GM18907 (cell line): ENCODE measurements around the gene ADGRL2.

ENCODE experiments used
- ATAC-seq: cut with Tn5 transposase; IDR thresholded peaks from one replicate; pipeline ENCODE4 v1.9.1; 2021; ENCODE audit warnings: mild to moderate bottlenecking, moderate library complexity; ENCODE audit not compliant: unreplicated experiment

Gene ADGRL2

DNA sequence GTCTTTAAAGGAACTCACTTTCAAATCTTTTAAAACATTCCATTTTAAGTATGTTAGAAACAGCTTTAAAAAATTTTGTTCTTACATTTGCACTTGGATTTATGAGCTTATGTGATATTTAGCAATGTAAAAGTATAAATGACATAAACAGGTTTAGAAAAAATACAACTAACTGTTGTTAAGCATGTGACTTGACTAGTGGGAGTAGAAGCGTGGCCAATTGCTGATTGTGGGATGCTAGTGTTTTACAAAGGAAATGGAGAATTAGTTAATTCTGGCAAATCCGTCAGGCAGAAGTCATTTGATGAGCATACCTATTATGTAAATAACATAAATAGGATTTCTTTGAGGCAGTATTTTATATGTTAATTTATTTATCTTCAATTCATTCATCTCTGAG is 175.8 kb downstream of the ADGRL2 start:
- ATAC-seq: no peak

DNA sequence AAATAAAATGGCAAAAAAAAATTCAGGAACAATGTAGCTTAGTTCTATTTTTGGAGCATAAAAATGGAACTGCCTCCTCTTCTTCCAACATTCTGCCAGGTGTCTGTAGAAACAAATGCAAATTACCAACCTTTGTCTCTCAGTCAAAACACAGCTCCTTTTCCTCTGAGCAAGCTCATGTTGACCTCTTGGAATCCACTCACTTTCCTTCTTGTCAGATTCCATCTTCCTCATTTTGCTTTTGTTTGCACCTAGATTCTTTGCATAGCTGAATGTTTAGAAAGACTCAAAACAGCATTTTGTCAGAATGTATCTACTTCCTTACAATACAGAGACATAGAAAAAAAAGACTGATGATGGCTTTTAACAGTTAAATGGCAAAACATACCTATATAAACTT is 178.2 kb downstream of the ADGRL2 start:
- ATAC-seq: no peak

DNA sequence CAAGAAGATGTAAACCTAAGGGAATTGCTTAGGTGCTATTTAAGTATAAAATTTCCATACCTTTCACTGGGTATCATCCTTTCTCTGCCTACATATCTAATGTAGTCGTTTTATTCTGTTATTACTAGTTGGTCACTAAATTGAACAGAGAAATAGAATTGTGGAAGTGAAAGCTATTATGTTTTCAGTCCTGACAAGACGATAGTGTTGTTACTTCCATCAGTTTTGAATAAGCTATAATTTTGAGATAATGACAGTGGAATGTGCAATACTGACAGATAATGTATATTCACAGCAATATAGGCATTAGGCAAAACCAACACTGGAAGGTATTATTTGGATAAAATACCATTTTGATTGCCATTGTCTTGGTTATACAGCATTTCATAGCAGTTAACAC is 181.8 kb downstream of the ADGRL2 start:
- ATAC-seq: no peak

DNA sequence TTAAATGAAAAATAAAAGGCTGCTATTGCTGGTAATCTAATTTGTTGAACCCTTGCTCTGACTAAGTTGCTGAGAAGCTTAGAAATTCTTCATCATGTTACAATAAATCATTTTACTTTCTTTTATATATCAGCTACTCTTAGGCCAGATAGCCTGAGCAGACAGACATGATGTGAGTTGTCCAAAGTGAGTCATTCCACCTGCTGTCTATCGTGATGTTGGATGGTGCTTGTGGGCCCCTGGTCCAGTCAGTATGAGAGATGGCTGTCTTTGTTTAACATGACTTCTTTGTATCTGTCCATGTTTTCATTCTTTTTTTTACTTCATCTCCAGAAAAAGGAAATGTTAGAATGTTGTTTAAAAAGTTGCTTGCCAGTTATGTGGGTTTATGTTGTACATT is 188.8 kb downstream of the ADGRL2 start:
- ATAC-seq: no peak

DNA sequence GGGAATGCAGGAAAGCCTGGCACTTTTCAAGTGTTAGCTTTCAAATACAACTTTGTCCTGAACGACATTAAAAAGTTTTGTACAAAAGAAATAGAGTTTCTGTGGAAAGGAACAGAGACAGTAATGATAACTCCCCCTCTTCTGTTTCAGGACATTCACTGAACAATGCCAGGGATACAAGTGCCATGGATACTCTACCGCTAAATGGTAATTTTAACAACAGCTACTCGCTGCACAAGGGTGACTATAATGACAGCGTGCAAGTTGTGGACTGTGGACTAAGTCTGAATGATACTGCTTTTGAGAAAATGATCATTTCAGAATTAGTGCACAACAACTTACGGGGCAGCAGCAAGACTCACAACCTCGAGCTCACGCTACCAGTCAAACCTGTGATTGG is 189.5 kb downstream of the ADGRL2 start:
- no peak for ATAC-seq

DNA sequence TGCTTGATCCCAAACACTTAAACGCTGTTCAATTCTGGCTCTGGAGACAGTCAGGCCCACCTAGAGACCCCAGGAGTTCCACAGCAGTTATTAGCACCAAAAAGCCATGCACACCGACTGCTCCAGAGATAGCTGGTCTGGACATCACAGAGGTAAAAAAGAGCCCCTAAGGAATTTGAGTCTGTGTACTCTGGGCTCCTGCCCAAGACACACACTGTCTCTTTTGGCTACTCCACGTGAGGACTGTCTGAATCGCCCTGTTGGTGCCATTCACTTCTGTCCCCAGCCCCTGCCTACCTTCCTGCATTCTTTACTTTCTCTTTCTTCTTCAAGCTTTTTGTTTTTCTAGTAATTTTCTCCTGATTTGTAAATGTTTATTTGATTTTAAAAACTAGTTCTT is 197.4 kb downstream of the ADGRL2 start:
- ATAC-seq: no peak

DNA sequence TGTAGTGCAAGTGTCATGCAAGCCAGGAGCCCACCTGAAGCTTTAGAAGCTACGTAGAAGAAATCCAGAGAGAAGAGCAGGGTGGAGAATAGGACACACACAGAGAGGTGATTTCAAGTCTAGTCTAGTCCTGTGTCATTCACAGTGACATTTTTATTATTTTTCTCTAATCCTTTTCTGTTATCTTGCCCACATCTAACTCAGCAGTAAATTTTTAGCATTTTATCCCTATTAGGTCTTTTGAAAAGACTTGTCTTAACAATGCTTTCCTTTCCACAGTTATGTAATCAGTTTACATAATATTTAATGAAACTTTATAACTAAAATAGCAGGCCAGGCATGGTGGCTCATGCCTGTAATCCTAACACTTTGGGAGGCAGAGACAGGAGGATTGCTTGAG is 198.6 kb downstream of the ADGRL2 start:
- ATAC-seq: no peak

DNA sequence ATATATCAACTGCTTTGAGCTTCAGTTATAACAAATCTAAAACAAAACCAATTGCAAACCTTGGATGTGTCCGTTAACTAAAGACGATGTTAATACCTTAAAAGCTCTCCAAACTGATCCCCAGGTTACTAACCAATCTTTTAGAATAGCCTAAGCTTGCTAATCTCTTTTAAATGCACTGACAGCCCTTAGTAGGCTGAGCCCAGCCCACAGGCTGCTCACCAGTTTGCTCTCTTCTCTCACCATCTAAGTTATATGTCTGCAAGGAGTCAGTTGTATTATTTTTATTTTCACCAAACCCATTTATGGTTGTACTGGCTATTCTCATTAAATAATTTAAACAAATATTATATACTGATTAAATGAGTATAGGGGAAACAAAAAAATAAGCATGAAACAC is 199.5 kb downstream of the ADGRL2 start:
- ATAC-seq: no peak

DNA sequence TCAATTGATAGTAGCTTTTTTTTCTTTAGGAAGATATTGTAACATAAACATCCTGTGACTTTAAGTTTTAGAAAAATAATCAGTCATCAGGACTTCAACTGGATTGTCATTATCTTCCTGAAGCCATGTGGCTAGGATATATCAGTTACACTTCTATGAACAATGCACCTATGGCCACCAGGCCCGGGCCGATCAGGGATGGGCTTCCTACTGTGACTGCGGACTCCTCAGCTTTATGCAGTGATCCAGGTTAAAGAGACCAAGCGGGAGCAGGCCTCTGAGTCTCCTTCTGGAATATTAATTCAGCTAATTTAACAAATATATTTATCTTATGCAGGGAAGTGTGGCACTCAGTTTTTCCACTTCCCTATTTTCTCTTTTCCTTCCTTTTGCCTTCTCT is 200.6 kb downstream of the ADGRL2 start:
- no peak for ATAC-seq

DNA sequence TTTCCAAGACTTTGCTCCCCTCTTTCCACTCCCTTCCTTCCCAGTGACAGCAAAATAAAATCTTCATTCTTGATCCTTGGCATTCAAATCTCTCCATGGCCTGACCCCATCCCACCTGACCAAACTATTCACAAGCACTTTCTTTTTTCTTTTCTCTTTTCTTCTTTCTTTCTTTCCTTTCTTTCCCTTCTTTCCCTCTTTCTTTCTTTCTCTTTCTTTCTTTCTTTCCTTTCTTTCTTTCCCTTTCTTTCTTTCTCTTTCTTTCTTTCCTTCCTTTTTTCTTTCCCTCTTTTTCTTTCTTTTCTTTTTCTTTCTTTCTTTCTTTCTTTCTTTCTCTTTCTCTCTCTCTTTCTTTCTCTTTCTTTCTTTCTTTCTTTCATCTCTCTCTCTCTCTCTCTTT is 207.1 kb downstream of the ADGRL2 start:
- no peak for ATAC-seq

DNA sequence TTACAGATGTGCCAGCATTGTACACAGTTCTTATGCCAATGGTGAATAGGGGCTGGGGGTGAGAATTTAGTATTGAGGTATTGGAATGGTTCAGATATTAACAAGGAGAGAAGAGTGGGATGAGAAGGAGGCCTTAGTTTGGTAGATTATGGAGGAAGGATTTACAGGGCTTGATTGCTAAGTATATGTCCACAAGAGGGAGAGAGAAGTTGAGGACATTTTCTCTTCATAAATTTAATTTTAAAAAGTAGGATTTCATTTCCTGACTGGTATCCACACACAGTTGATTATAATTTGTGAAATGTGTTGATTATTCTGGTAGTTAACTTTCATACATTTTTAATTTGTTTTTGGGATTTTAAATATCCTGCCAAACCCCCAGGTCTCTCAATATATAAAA is 213.0 kb downstream of the ADGRL2 start:
- no peak for ATAC-seq

DNA sequence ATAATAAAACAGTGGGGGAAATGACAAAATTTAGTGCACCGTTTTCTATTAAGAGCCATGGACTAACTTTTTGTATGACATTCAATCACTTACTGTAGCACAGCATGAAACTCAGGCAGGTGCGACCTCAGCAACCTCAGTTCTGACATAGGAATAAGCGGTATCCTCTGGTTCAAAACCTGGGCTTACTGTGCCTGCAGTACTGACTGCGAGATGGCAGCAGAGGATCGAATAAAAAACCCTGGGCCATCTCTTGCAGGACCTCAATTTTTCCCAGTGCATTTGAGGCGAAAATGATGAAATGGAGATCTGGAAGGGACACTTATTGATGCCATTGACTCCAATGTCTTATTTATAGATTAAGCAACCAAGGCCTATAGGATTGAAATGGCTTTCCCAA is 214.7 kb downstream of the ADGRL2 start:
- ATAC-seq: no peak

DNA sequence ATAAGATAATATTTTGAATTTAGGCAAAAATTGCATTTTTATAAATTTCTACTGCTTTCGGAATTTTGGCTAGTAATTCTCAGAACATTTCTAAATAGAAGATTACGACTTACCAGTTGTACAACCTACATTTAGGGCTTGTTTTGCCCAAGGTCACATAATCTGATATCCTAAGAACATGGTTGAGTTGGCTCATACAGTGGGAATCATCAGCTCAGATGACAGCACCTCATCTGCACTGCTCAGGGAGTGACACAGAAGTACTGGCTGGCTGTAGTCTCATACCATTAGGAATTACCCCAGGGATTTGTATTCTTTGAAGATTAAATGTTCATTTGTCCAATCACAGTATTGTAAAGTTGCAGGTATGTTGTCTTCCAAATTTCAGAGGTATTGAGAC is 217.6 kb downstream of the ADGRL2 start:
- ATAC-seq: no peak

DNA sequence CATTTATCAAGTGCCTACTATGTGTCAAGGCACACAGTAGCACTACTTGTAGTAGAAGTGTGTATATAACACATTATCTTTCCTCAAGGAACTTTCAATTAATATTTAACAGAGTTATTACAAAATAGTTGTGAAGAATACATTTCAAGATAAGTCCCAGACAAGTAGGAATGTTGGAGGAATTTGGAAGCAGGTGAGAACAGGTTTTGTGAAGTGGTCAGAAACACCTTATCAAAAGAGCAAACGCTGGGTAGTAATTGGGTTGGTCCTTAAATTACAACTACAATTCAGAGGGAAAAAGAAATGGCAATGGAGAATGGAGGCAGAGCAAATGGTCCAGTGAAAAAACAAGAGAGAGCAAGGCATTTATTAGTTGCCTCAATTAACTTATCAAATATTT is 218.8 kb downstream of the ADGRL2 start:
- no peak for ATAC-seq

DNA sequence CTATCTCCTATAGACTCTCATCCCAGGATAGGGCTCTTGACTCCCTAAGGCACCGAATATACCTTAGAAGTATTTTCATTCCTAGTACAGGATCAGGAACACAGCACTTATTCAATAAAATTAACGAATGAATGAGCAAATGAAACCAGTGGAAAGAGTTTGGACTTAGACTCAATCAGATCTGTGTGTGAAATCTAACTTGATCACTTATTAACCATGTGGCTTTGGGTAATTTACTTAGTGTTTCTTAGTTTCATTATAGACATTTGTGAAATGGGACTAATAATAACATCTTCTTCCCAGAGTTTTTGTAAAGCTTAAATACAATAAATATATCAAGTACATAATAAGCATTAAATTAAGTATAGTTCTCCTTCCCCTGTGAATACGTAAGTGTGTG is 230.1 kb downstream of the ADGRL2 start:
- no peak for ATAC-seq

DNA sequence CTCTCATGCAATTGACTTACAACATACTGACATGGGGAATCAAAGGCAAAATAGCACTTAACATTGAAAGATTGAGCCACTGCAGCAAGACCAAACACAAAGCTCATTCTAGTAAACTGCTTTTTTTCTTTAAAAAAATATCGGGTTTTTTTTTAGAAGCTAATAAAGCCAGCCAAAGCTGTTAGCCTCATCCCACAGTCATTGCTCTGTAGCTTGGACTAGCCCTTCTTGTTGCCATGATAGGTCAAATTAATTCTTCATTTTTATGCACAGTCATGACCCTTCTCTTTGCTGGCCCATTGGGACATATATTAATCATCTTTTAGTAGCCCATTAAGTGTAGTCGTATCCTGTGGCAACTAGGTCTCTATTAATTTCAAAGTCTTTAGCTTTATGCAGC is 231.3 kb downstream of the ADGRL2 start:
- ATAC-seq: no peak

DNA sequence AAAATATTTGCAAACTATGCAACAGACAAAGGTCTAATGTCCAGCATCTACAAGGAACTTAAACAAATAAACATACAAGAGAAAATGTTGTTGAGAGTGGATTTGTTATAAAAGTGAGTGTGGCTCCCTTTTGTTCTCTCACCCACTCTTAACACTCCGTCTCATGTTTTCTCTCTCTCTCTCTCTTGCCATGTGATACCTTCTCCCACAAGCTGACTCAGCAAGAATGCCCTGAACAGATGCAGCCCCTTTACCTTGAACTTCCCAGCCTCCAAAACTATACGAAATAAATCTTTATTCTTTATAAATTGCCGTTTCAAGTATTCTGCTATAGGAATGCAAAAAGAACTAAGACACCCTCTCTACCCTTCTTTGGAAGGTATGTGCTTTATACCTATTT is 234.1 kb downstream of the ADGRL2 start:
- ATAC-seq: no peak
